HG02852 (cell line): ENCODE measurements around the gene INTS6L.
"Not testable (repeated sequence)": the region's sequence is repeated elsewhere in the genome, so short reads cannot be mapped to it uniquely, and the experiment has no call there.

Source experiments
- ATAC-seq: cut with Tn5 transposase; IDR thresholded peaks from one replicate; pipeline ENCODE4 v1.9.1; 2021; ENCODE audit warnings: mild to moderate bottlenecking, moderate library complexity; ENCODE audit not compliant: unreplicated experiment

Gene INTS6L

GRCh38 chrX:135522132-135522530, 1.7 kb downstream of the INTS6L start:
- no peak for ATAC-seq

- ATAC-seq = no peak
Observed at GRCh38 chrX:135522878-135523693, 2.6 kb downstream of the INTS6L start.

- no peak for ATAC-seq
Observed at GRCh38 chrX:135528254-135528653, 7.8 kb downstream of the INTS6L start.

- ATAC-seq = no peak
Observed at GRCh38 chrX:135528756-135529155, 8.3 kb downstream of the INTS6L start.

- no peak for ATAC-seq
Observed at GRCh38 chrX:135530097-135530496, 9.6 kb downstream of the INTS6L start.

GRCh38 chrX:135531813-135532212, 11.4 kb downstream of the INTS6L start:
- ATAC-seq = no peak

- ATAC-seq = no peak
Observed at GRCh38 chrX:135535077-135535940, 14.8 kb downstream of the INTS6L start.

- no peak for ATAC-seq
Observed at GRCh38 chrX:135536877-135537276, 16.4 kb downstream of the INTS6L start.

- ATAC-seq = no peak
Observed at GRCh38 chrX:135541351-135541750, 20.9 kb downstream of the INTS6L start.

GRCh38 chrX:135543172-135543571, 22.7 kb downstream of the INTS6L start:
- ATAC-seq = no peak

- ATAC-seq = peak; percentile 24
Observed at GRCh38 chrX:135543924-135544323, 23.5 kb downstream of the INTS6L start.

GRCh38 chrX:135544338-135544948, 24.0 kb downstream of the INTS6L start:
- peak; percentile 74 for ATAC-seq

- ATAC-seq = no peak
Observed at GRCh38 chrX:135547767-135548166, 27.3 kb downstream of the INTS6L start.

- ATAC-seq = no peak
Observed at GRCh38 chrX:135549519-135549918, 29.1 kb downstream of the INTS6L start.

GRCh38 chrX:135556055-135556454, 35.6 kb downstream of the INTS6L start:
- ATAC-seq = peak; percentile 61

- ATAC-seq = no peak
Observed at GRCh38 chrX:135557344-135557743, 36.9 kb downstream of the INTS6L start.

- no peak for ATAC-seq
Observed at GRCh38 chrX:135572436-135572835, 52.0 kb downstream of the INTS6L start.

GRCh38 chrX:135581496-135581895, 61.0 kb downstream of the INTS6L start:
- no peak for ATAC-seq

- no peak for ATAC-seq
Observed at GRCh38 chrX:135585153-135585552, 64.7 kb downstream of the INTS6L start.

- no peak for ATAC-seq
Observed at GRCh38 chrX:135591871-135592270, 71.4 kb downstream of the INTS6L start.

- not testable (repeated sequence) for ATAC-seq
Observed at GRCh38 chrX:135594049-135594448, 73.6 kb downstream of the INTS6L start.
